Adrenal gland (tissue), 12 donors: ENCODE data around the gene GLT6D1. TPM values are rescaled to one million over a fixed set of nuclear protein-coding genes. Genes with fewer than 3 reads are reported as not detected.

Source experiments
- DNase-seq, 7 donors: peaks; one replicate each; pipeline ENCODE4 v3.0.0-alpha.2; 2019 to 2020
- H3K27ac ChIP-seq, 5 donors: fragments of 200-600 bp; sonication (generic) in 4 of 5; 1 replicate in 3 of 5; 2 replicates in 2 of 5; pipeline versions ENCODE4 v1.5.1 to v1.8.0; 2016 to 2020; ENCODE audit warnings: mild to moderate bottlenecking in 1 of 5
- H3K27me3 ChIP-seq: fragments of 200-600 bp; 2 replicates; pipeline ENCODE4 v1.8.0; 2021
- H3K36me3 ChIP-seq, 2 donors: fragments of 200-600 bp; replicated peaks in 1 of 2; 1 replicate in 1 of 2; 2 replicates in 1 of 2; pipeline versions ENCODE4 v1.5.1 to v1.8.0; 2018 to 2022
- H3K4me1 ChIP-seq, 2 donors: fragments of 200-600 bp; replicated peaks in 1 of 2; 1 replicate in 1 of 2; 2 replicates in 1 of 2; pipeline versions ENCODE4 v1.5.1 to v1.8.0; 2018 to 2021
- H3K4me3 ChIP-seq, 4 donors: fragments of 200-600 bp; sonication (generic) in 3 of 4; one replicate each; pipeline ENCODE4 v1.5.1; 2016 to 2018
- H3K9me3 ChIP-seq, 3 donors: fragments of 200-600 bp; sonication (generic) in 1 of 3; replicated peaks in 1 of 3; 1 replicate in 2 of 3; 2 replicates in 1 of 3; pipeline versions ENCODE4 v1.5.1 to v1.8.0; 2016 to 2021
- CTCF ChIP-seq, 6 experiments: fragments of 450-650 bp in 4 of 6; fragments of 200-600 bp in 2 of 6; sonication (generic) in 1 of 6; IDR thresholded peaks; 1 replicate in 5 of 6; 2 replicates in 1 of 6; pipeline versions ENCODE4 v1.5.1 to v1.8.0; 2016 to 2021; ENCODE audit warnings: antibody characterized with exemption in 6 of 6, mild to moderate bottlenecking in 2 of 6, moderate library complexity in 1 of 6
- POLR2A ChIP-seq, 2 donors: fragments of 450-650 bp; IDR thresholded peaks; one replicate each; pipeline ENCODE4 v1.6.1; 2017; ENCODE audit warnings: antibody characterized with exemption in 2 of 2, mild to moderate bottlenecking in 2 of 2, moderate library complexity in 1 of 2
- WGBS, 4 donors: extraction: QIAGEN DNeasy Blood & Tissue Kit in 2 of 4; methylation state at CpG; one replicate each; pipeline versions ENCODE4 v1.1.5 to v1.1.7; 2013 to 2017; 5-methylcytosine and 5-hydroxymethylcytosine counted together
- intact Hi-C, 2 donors: fragments of 100-400 bp; cut with DNase I; formaldehyde crosslinking; loops; one replicate each; pipeline versions ENCODE4 v1.14.1 to v1.15.0; 2022 to 2023
- polyA plus RNA-seq, 3 donors: library from polyadenylated mRNA; stranded (reverse); fragments of 200-250 nt in 2 of 3; fragments of 350-450 nt in 1 of 3; fragmentation: Illumina TruSeq in 1 of 3; extraction: RNeasy Lipid Tissue Mini Kit (QIAGEN cat#74804) in 1 of 3; gene quantifications; one replicate each; pipeline ENCODE4 v1.2.3, GENCODE V29; 2013 to 2014
- total RNA-seq, 9 donors: library from RNA; depleted of rRNA in 4 of 9; stranded (reverse); fragments of >200 nt in 4 of 9; fragments of 120-200 nt in 1 of 9; fragmentation: NEBNext Ultra II Directional in 1 of 9; extraction: Animal tissue kit (Norgen Biotek cat#: 25700) in 1 of 9; gene quantifications; one replicate each; pipeline versions ENCODE4 v1.1.0 to v1.2.4, GENCODE V29; 2013 to 2023
- donor health status: healthy with polysubstance abuse.
- donor health status: Bipolar disorder and iron deficiency.
- donor health status: DM: yes; HTN: yes; CAD: no.
- donor health status: DM: no; HTN: no; CAD: no.
- donor health status: DM: no; HTN: no; CAD: no.
- donor health status: DM: yes; HTN: yes; CAD: no.

Gene GLT6D1
- total and polyA plus RNA-seq, 12 donors, result not detected

- intact Hi-C loops, result no loop called here
- no peaks in the 10 kb centered on the region for H3K4me1 ChIP-seq
- WGBS, 4 donors, result 72 to 77% (median 76%) methylated on average over 10 of the region's 10 CpGs
- peaks cover 0 to 32% (median 0%) of the 10 kb centered on the region in 3 donors for H3K9me3 ChIP-seq
- DNase-seq, result no peak
- no peak for TF ChIP-seq CTCF (IDR thresholded peaks at IDR 0.05)
- no peak for TF ChIP-seq POLR2A (IDR thresholded peaks at IDR 0.05)
- no peak overlapping the region for H3K27ac ChIP-seq
- no peaks in the 10 kb centered on the region for H3K36me3 ChIP-seq
- H3K27me3 ChIP-seq, result peaks cover 5% of the 10 kb centered on the region
- H3K4me3 ChIP-seq, result no peak overlapping the region
Observed at GRCh38 chr9:135648494-135649410, 9.4 kb upstream of the GLT6D1 start.

DNA sequence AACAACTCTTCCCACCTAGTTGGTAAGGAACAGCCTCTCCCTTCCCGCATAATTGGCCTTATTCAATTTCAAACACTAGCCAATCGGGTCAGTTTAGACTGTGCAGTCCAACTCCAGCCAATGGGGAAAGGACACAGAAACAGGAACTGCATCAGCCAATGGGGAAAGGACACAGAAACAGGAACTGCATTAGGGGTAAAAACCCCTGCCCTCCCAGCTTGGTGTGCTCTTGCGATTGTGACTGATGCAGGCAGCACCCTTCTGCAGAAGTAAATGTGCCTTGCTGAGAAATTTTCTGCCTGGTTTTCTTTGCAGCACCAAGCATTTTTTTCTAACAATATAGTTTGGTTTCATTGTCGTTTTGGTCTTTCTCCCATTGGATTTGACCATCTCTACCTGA, 8.5 kb upstream of the GLT6D1 start:
- Histone ChIP-seq H3K27me3 (peaks cover under 1% of the 10 kb centered on the region), H3K36me3 (no peaks in the 10 kb centered on the region), H3K4me3 (no peak overlapping the region), H3K9me3 (peaks cover 0 to 32% (median 0%) of the 10 kb centered on the region in 3 donors), H3K4me1 (no peaks in the 10 kb centered on the region), H3K27ac (no peak overlapping the region)
- intact Hi-C loops, result no loop called here
- TF ChIP-seq CTCF (IDR thresholded peaks at IDR 0.05) (no peak), POLR2A (IDR thresholded peaks at IDR 0.05) (no peak)
- 76 to 81% (median 79%) methylated on average over 4 of the region's 4 CpGs for WGBS, 4 donors
- no peak for DNase-seq

DNA sequence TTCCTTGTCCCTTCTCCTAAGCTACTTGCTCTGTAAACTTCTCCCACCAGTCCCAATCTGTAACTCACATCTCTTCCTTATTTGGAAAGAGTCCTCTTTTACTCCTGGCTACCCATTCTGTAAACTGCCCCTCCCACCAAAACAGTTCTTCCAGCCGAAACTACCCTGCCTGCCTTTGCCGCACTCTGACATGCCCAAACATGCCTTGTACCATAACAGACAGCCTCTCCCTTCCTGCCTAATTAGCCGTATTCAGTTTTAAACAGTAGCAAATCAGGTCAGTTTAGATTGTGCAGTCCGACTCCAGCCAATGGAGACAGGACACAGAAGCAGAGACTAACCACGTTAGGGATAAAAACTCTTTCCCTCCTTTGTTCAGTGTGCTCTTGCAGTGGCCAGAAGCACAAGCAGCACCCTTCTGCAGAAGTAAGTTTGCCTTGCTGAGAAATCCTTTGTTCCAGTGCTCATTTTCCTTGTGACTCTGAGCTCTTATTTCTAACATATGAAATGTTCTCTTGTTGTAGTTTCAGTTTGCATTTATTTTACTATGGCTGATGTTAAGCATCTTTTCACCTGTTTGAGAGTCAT, 5.4 kb upstream of the GLT6D1 start:
- TF ChIP-seq CTCF (IDR thresholded peaks at IDR 0.05), result no peak
- no peaks in the 10 kb centered on the region for H3K4me1 ChIP-seq
- H3K4me3 ChIP-seq, result no peak overlapping the region
- H3K36me3 ChIP-seq, result no peaks in the 10 kb centered on the region
- H3K9me3 ChIP-seq, result peaks cover 0 to 32% (median 0%) of the 10 kb centered on the region in 3 donors
- WGBS, 4 donors, result 74 to 81% (median 81%) methylated on average over 5 of the region's 5 CpGs
- intact Hi-C loops, result no loop called here
- H3K27me3 ChIP-seq, result no peaks in the 10 kb centered on the region
- no peak for DNase-seq
- H3K27ac ChIP-seq, result no peak overlapping the region

GRCh38 chr9:135641745-135642144, 2.4 kb upstream of the GLT6D1 start:
- H3K4me1 ChIP-seq, result no peaks in the 10 kb centered on the region
- intact Hi-C loops, result no loop called here
- WGBS, 4 donors, result 48 to 70% (median 64%) methylated on average over 8 of the region's 8 CpGs
- DNase-seq, result no peak
- H3K36me3 ChIP-seq, result no peaks in the 10 kb centered on the region
- no peak for TF ChIP-seq CTCF (IDR thresholded peaks at IDR 0.05)
- no peak for TF ChIP-seq POLR2A (IDR thresholded peaks at IDR 0.05)
- H3K4me3 ChIP-seq, result no peak overlapping the region
- peaks cover 0 to 14% (median 0%) of the 10 kb centered on the region in 3 donors for H3K9me3 ChIP-seq
- H3K27ac ChIP-seq, result no peak overlapping the region
- peaks cover 4% of the 10 kb centered on the region for H3K27me3 ChIP-seq
